Suprapubic skin (tissue), 3 donors: ENCODE measurements around the gene ZFP1.

ENCODE experiments used
- CTCF ChIP-seq, 2 donors: fragments of 200-600 bp in 1 of 2; fragments of 450-650 bp in 1 of 2; sonication (generic) in 1 of 2; IDR thresholded peaks; one replicate each; pipeline ENCODE4 v1.5.1; 2016 to 2019; ENCODE audit warnings: antibody characterized with exemption in 2 of 2, mild to moderate bottlenecking in 1 of 2, moderate library complexity in 1 of 2
- POLR2A ChIP-seq, 2 donors: fragments of 450-650 bp; IDR thresholded peaks; one replicate each; pipeline ENCODE4 v1.6.1; 2017; ENCODE audit warnings: antibody characterized with exemption in 2 of 2, mild to moderate bottlenecking in 2 of 2, moderate library complexity in 2 of 2

- TF ChIP-seq CTCF (IDR thresholded peaks at IDR 0.05) (no peak), POLR2A (IDR thresholded peaks at IDR 0.05) (no peak)
These were observed 44.9 kb downstream of the ZFP1 start for GRCh38 chr16:75193265-75193650.
